Lung (tissue), 12 donors: Measurements from ENCODE around the gene ZNF587B. TPM values are rescaled to one million over a fixed set of nuclear protein-coding genes. Genes with fewer than 3 reads are reported as not detected.
"Not testable (repeated sequence)": the region's sequence is repeated elsewhere in the genome, so short reads cannot be mapped to it uniquely, and the experiment has no call there.

Source experiments
- ATAC-seq: fragments of 200-7000 bp; cut with Tn5 transposase; one replicate; pipeline ENCODE4 v1.9.1; 2020; ENCODE audit warnings: moderate number of reproducible peaks; ENCODE audit not compliant: insufficient read depth, low FRiP score
- DNase-seq, 3 donors: peaks; one replicate each; pipeline ENCODE4 v3.0.0-alpha.2; 2013 to 2017
- H3K27ac ChIP-seq, 2 donors: one replicate each; pipeline ENCODE4 v1.5.1; 2013; ENCODE audit warnings: mild to moderate bottlenecking in 2 of 2, moderate library complexity in 2 of 2, control low read depth in 1 of 2, inconsistent platforms in 1 of 2, low read depth in 1 of 2, low read length in 1 of 2
- H3K27me3 ChIP-seq, 3 donors: one replicate each; pipeline ENCODE4 v1.5.1; 2013; ENCODE audit warnings: low read length in 2 of 3; ENCODE audit not compliant: control insufficient read depth in 3 of 3, insufficient read depth in 3 of 3
- H3K36me3 ChIP-seq, 4 donors: one replicate each; pipeline ENCODE4 v1.5.1; 2013; ENCODE audit warnings: low read length in 4 of 4, mild to moderate bottlenecking in 1 of 4, moderate library complexity in 1 of 4; ENCODE audit not compliant: control insufficient read depth in 4 of 4, insufficient read depth in 4 of 4
- H3K4me1 ChIP-seq, 5 donors: one replicate each; pipeline ENCODE4 v1.5.1; 2013; ENCODE audit warnings: low read length in 5 of 5, mild to moderate bottlenecking in 2 of 5, moderate library complexity in 1 of 5; ENCODE audit not compliant: control insufficient read depth in 5 of 5, insufficient read depth in 5 of 5
- H3K4me3 ChIP-seq: one replicate; pipeline ENCODE4 v1.5.1; 2013; ENCODE audit warnings: mild to moderate bottlenecking, control low read depth, moderate library complexity
- H3K9ac ChIP-seq, 2 donors: one replicate each; pipeline ENCODE4 v1.5.1; 2013; ENCODE audit warnings: low read length in 2 of 2, control low read depth in 1 of 2; ENCODE audit not compliant: insufficient read depth in 1 of 2
- H3K9me3 ChIP-seq, 4 donors: one replicate each; pipeline ENCODE4 v1.5.1; 2013; ENCODE audit warnings: low read length in 3 of 4, mild to moderate bottlenecking in 1 of 4, moderate library complexity in 1 of 4; ENCODE audit not compliant: control insufficient read depth in 4 of 4, insufficient read depth in 3 of 4
- CTCF ChIP-seq: IDR thresholded peaks from 2 replicates; pipeline ENCODE4 v1.5.1; 2012; ENCODE audit warnings: mild to moderate bottlenecking; ENCODE audit errors: control extremely low read depth, extremely low read depth
- WGBS, 2 donors: extraction: QIAGEN DNeasy Blood & Tissue Kit; methylation state at CpG; one replicate each; pipeline ENCODE4 v1.1.7; 2013; 5-methylcytosine and 5-hydroxymethylcytosine counted together
- polyA plus RNA-seq, 2 donors: library from polyadenylated mRNA; stranded (reverse); fragments of 200-250 nt; gene quantifications; one replicate each; pipeline ENCODE4 v1.2.1, GENCODE V29; 2013
- total RNA-seq, 2 donors: library from RNA; depleted of rRNA in 1 of 2; stranded (reverse); fragments of >200 nt in 1 of 2; gene quantifications; one replicate each; pipeline ENCODE4 v1.2.1, GENCODE V29; 2014 to 2021
- donor health status: control.
- donor health status: control.
- donor health status: Bipolar disorder and iron deficiency.
- donor health status: healthy.
- donor health status: DM: yes; HTN: yes; CAD: no.

Gene ZNF587B
- total and polyA plus RNA-seq, 4 donors: 4.0 to 31.7 (median 11.4) TPM

DNA sequence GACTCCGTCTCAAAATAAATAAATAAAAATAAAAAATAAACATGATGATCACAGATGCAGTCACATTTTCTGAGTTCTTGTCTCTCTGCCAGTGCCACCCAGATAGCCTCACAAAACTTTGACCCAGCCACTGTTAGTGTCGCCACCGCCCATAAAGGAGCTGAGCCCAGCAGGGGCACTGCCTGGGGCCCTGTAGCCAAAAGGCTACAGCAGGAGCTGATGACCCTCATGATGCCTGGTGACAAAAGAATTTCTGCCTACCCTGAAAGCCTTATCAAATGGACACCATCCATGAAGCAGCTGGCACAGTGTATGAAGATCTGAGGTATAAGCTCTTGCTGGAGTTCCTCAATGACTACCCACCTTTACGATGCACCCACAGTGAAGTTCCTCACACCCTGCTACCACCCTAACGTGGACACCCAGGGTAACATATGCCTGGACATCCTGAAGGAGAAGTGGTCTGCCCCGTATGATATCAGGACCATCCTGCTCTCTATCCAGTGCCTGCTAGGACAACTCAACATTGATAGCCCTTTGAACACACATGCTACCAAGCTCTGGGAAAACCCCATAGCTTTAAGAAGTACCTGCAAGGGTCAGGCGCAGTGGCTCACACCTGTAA, 37.9 kb downstream of the ZNF587B start:
- peaks cover under 1 to 46% (median 26%) of the 10 kb centered on the region in 4 donors for H3K9me3 ChIP-seq
- no peaks in the 10 kb centered on the region for H3K4me1 ChIP-seq
- H3K27me3 ChIP-seq: no peaks in the 10 kb centered on the region
- H3K9ac ChIP-seq: no peak overlapping the region
- TF ChIP-seq CTCF: no peak
- 96% methylated on average over 7 of the region's 7 CpGs for WGBS, 2 donors
- H3K27ac ChIP-seq: no peak overlapping the region
- no peak for ATAC-seq
- DNase-seq: no peak
- peaks cover 17 to 52% (median 45%) of the 10 kb centered on the region in 4 donors for H3K36me3 ChIP-seq
- H3K4me3 ChIP-seq: no peak overlapping the region

DNA sequence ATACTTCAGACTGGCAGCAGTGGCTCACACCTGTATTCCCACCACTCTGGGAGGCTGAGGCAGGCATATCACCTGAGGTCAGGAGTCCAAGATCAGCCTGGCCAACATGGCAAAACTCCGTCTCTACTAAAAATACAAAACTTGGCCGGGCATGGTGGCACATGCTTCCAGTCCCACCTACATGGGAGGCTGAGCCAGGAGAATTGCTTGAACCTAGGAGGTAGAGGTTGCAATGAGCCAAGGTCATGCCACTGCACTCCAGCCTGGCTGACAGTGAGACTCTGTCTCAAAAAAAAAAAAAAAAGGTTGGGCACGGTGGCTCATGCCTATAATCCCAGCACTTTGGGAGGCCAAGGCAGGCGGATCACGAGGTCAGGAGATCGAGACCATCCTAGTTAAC, 39.6 kb downstream of the ZNF587B start:
- not testable (repeated sequence) for H3K4me1 ChIP-seq, H3K27ac ChIP-seq, H3K4me3 ChIP-seq, H3K9ac ChIP-seq, ATAC-seq, DNase-seq, H3K27me3 ChIP-seq
- peaks cover 9 to 48% (median 36%) of the 10 kb centered on the region in 4 donors for H3K9me3 ChIP-seq
- 98 to 100% methylated on average over 5 to 6 of the region's 6 CpGs for WGBS, 2 donors
- peaks cover 15 to 48% (median 45%) of the 10 kb centered on the region in 4 donors for H3K36me3 ChIP-seq

DNA sequence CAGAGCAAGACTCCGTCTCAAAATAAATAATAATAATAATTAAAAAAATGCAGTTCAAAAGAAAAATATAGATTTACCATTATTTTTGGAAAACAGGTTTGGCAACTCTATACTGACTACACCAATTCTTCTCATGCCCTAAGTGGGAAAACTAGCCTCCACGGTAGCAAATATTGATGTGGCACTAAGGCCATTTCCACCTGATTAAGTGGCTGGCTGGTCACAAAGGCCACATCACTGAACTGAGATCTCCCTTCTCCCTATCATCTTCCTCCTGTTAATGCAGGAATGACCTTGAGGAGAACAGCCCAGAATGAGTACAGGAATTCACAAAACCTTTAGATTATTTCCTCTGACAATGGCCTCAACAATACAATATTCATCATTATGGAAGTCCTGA, 40.1 kb downstream of the ZNF587B start:
- H3K27ac ChIP-seq: no peak overlapping the region
- H3K9me3 ChIP-seq: peaks cover 9 to 50% (median 37%) of the 10 kb centered on the region in 4 donors
- WGBS, 2 donors: 96 to 98% methylated on average over 2 of the region's 2 CpGs
- ATAC-seq (no peak), DNase-seq (no peak)
- H3K4me3 ChIP-seq: no peak overlapping the region
- H3K36me3 ChIP-seq: peaks cover 15 to 48% (median 43%) of the 10 kb centered on the region in 4 donors
- no peak for TF ChIP-seq CTCF
- H3K27me3 ChIP-seq: no peaks in the 10 kb centered on the region
- H3K4me1 ChIP-seq: no peaks in the 10 kb centered on the region
- no peak overlapping the region for H3K9ac ChIP-seq

GRCh38 chr19:57872450-57872849, 42.4 kb downstream of the ZNF587B start:
- ATAC-seq: no peak
- no peak overlapping the region for H3K4me3 ChIP-seq
- no peak for TF ChIP-seq CTCF
- H3K9ac ChIP-seq: no peak overlapping the region
- peaks cover 12 to 50% (median 43%) of the 10 kb centered on the region in 4 donors for H3K36me3 ChIP-seq
- H3K27me3 ChIP-seq: no peaks in the 10 kb centered on the region
- H3K27ac ChIP-seq: no peak overlapping the region
- peaks cover 12 to 62% (median 39%) of the 10 kb centered on the region in 4 donors for H3K9me3 ChIP-seq
- no peak for DNase-seq
- no peaks in the 10 kb centered on the region for H3K4me1 ChIP-seq

DNA sequence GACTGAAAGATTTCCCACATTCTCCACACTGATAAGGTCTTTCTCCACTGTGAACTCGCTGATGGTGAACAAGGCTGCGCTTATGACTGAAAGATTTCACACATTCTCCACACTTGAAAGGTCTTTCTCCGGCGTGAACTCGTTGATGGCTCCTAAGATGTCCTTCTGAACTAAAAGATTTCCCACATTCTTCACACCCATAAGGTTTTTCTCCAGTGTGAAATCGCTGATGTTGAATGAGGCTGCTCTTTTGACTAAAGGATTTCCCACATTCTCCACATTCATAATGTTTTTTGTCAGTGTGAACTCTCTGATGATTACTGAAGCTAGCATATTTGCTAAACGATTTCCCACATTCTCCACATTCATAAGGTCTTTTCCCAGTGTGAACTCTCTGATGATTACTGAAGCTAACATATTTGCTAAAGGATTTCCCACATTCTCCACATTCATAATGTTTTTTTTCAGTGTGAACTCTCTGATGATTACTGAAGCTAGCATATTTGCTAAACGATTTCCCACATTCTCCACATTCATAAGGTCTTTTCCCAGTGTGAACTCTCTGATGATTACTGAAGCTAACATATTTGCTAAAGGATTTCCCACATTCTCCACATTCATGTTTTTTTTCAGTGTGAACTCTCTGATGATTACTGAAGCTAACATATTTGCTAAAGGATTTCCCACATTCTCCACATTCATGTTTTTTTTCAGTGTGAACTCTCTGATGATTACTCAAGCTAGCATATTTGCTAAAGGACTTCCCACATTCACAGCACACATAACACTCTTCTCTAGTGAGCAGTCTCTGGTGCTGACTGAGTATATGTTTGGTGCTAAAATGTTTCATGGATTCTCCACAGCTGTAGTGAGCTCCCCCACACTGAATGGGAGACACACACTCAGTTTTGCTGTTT, 44.0 kb downstream of the ZNF587B start:
- not testable (repeated sequence) for ATAC-seq, H3K27me3 ChIP-seq, H3K9ac ChIP-seq, H3K4me3 ChIP-seq, DNase-seq, H3K27ac ChIP-seq, H3K4me1 ChIP-seq
- Histone ChIP-seq H3K36me3 (peaks cover 13 to 53% (median 40%) of the 10 kb centered on the region in 4 donors), H3K9me3 (peaks cover 12 to 60% (median 37%) of the 10 kb centered on the region in 4 donors)
- 95 to 97% methylated on average over 8 of the region's 8 CpGs for WGBS, 2 donors
